PFSK-1 (cell line): ENCODE data around the gene PASK.

Source experiments
- FOXP2 ChIP-seq: optimal IDR thresholded peaks from 2 replicates; pipeline ENCODE3; 2011; ENCODE audit warnings: borderline replicate concordance, control low read depth, inconsistent platforms; ENCODE audit not compliant: insufficient read depth; ENCODE audit errors: extremely low read length, extremely low read depth
- POLR2AphosphoS5 ChIP-seq: IDR thresholded peaks from 2 replicates; pipeline ENCODE4 v1.6.1; 2012; ENCODE audit warnings: low read depth, mild to moderate bottlenecking, control low read depth, low read length, moderate library complexity
- REST ChIP-seq, 2 experiments: IDR thresholded peaks; 2 replicates each; pipeline versions ENCODE4 v1.6.1 to v1.8.0; 2011 to 2012; ENCODE audit warnings: low read depth in 2 of 2, low read length in 2 of 2, control low read depth in 1 of 2, inconsistent platforms in 1 of 2, mild to moderate bottlenecking in 1 of 2, moderate library complexity in 1 of 2; ENCODE audit not compliant: insufficient read depth in 1 of 2
- SIN3A ChIP-seq: IDR thresholded peaks from 2 replicates; pipeline ENCODE4 v1.6.1; 2012; ENCODE audit warnings: mild to moderate bottlenecking, low read length, moderate library complexity, borderline replicate concordance; ENCODE audit not compliant: insufficient read depth
- TAF1 ChIP-seq: IDR thresholded peaks from 2 replicates; pipeline ENCODE4 v1.6.1; 2012; ENCODE audit warnings: low read length, control low read depth, borderline replicate concordance; ENCODE audit not compliant: insufficient read depth

- TF ChIP-seq POLR2AphosphoS5 (no peak), REST (IDR thresholded peaks at IDR 0.05; ENCODE audit: insufficient read depth in 1 of 2, low read depth in 2 of 2, low read length in 2 of 2) (no peak), TAF1 (no peak), SIN3A (no peak), FOXP2 (no peak)
These were observed 46.3 kb upstream of the PASK start for GRCh38 chr2:241195506-241196130.
